HG03432 (cell line): ENCODE measurements around the gene IGF1R.
"Not testable (repeated sequence)": the region's sequence is repeated elsewhere in the genome, so short reads cannot be mapped to it uniquely, and the experiment has no call there.

Experiments used
- ATAC-seq: cut with Tn5 transposase; IDR thresholded peaks from one replicate; pipeline ENCODE4 v1.9.1; 2021; ENCODE audit warnings: mild to moderate bottlenecking, moderate library complexity; ENCODE audit not compliant: unreplicated experiment

The IGF1R gene

GRCh38 chr15:98953968-98954367 lies 305.6 kb downstream of the IGF1R start:
- ATAC-seq: no peak

DNA sequence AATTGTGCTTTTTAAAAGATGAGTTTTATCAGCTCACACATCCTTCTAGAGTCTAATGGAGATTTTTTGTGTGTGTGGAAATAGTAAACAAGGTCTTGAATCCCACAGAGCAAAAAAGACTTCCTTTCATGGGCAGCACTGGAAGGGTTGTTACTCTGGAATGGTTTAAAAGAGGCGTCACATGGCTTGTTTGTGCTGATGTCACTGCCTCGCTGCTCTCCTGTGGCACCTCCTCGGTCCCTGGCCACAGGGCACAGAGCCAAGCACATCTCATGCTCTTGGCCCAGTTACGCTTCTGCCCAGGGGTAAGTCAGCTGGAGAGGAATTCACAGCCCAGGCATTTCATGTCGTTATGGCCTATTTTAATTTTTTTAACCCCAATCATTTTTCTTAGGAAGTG lies 306.1 kb downstream of the IGF1R start:
- ATAC-seq: no peak

- ATAC-seq: no peak
These were observed 307.0 kb downstream of the IGF1R start for GRCh38 chr15:98955331-98955730.

GRCh38 chr15:98955961-98956723 lies 307.8 kb downstream of the IGF1R start:
- ATAC-seq: no peak

GRCh38 chr15:98956796-98957553 lies 308.6 kb downstream of the IGF1R start:
- no peak for ATAC-seq

GRCh38 chr15:98957655-98958054 lies 309.3 kb downstream of the IGF1R start:
- ATAC-seq: no peak

- ATAC-seq: no peak
These were observed 309.7 kb downstream of the IGF1R start for GRCh38 chr15:98958076-98958475.

- no peak for ATAC-seq
These were observed 310.7 kb downstream of the IGF1R start for GRCh38 chr15:98958918-98959639.

GRCh38 chr15:98959640-98960007 lies 311.3 kb downstream of the IGF1R start:
- no peak for ATAC-seq

DNA sequence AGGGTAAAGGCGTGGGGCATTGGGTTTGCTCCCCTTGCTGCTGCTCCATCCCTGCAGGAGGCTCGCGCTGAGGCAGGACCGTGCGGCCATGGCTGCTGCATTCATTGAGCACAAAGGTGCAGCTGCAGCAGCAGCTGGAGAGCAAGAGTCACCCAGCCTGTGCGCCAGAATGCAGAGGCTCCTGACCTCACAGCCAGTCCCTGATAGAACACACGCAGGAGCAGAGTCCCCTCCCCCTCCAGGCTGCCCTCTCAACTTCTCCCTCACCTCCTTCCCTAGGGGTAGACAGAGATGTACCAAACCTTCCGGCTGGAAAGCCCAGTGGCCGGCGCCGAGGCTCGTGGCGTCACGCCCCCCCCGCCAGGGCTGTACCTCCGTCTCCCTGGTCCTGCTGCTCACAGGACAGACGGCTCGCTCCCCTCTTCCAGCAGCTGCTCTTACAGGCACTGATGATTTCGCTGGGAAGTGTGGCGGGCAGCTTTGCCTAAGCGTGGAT lies 312.3 kb downstream of the IGF1R start:
- ATAC-seq: no peak

GRCh38 chr15:98963444-98963843 lies 315.1 kb downstream of the IGF1R start:
- no peak for ATAC-seq

DNA sequence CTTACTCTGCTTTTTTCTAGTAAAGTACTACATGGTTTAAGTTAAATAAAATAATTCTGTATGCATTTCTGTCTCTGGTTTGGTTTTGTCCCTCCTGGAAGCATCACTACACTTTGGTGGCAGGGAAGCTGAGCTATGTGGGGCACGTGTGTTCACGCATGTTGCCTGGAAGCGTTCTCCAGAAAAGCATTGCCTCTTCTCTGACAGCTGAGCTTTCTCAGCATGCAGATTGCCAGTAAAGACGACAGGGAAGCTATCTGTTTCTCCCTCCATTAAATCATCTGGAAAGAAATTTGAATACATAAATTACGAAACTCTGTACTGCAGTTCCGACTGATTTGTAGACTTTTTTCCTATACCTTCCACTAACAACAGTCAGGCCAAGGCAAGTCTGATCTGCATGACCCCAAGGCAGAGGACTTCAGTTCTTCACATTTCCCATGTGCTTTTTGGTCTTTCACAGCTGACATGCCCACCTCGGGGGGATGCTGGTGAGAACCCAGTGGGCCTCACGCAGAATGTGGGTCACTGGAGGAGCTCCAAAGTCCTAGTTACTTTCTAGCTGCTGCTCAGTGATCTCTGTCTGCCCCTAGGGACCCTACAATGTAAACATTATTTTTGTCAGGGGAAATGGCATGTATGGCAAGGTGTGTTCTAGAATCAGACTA lies 316.3 kb downstream of the IGF1R start:
- ATAC-seq: no peak

- ATAC-seq: not testable (repeated sequence)
These were observed 316.8 kb downstream of the IGF1R start for GRCh38 chr15:98965134-98965491.

- no peak for ATAC-seq
These were observed 317.3 kb downstream of the IGF1R start for GRCh38 chr15:98965597-98965996.

- ATAC-seq: no peak
These were observed 317.9 kb downstream of the IGF1R start for GRCh38 chr15:98966091-98966787.

DNA sequence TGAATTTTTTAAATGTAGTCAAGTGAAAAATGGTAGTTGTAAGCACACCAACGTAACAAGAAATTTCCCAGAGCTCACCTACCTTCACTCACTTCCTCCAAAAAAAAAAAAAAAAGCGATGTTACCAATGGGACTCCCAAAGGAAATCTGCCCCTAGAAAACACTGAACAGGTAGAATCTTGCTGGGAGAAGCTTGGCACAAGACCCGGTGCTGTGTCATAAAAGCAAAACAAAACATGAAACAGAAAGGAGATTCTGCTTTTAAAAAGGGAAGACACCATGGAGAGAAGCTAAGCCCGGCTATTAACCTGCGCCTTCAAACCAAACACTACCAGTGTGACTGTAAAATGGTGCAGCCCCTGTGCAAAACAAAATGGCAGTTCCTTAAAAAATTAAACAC lies 318.8 kb downstream of the IGF1R start:
- ATAC-seq: no peak

DNA sequence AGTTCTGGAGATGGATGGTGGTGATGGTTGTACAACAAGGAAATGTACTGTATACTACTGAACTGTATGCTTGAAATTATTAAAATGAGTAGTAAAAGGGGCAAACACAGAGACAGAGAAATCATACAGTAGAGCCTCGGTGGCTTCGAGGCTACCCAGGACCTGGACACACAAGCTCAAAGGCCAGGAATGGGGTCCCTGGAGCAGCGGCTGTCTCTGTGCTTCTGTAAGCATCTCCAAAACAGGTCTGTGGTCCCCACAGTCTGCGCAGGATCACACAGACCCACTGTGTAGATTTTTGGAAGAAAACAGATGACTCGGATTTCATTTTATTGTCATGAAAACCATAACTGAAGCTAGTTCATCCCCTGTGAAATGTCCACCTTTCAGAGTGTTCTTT lies 319.6 kb downstream of the IGF1R start:
- no peak for ATAC-seq

- no peak for ATAC-seq
These were observed 320.2 kb downstream of the IGF1R start for GRCh38 chr15:98968576-98968975.

DNA sequence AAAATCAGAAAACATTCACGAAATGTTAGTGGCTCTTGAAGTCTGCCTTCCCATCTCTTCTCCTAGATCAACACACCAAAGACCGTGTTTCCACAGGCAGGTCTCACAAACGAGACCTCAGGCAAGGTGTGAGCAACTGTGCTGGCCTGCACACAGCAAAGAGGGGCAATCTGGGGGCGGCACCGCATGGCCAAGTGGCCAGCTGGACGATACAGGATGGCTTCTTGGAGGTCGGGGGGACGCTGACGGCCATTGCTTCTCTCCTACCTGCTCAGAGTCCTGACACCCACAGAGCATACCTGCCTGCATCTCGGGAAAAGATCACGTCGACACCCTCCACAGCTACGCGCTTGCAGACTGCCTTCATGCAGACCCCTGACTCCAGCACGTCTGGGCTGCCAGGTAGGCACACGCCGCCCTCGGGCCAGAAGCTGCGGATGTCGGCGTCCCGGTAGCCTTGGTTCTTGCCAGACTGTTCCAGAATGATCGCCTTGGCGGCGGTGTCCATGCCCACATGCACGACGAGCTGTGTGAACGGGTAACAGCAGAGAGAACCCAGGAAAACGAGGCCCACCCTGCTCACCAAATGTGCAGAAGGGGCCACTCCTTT lies 320.9 kb downstream of the IGF1R start:
- no peak for ATAC-seq

DNA sequence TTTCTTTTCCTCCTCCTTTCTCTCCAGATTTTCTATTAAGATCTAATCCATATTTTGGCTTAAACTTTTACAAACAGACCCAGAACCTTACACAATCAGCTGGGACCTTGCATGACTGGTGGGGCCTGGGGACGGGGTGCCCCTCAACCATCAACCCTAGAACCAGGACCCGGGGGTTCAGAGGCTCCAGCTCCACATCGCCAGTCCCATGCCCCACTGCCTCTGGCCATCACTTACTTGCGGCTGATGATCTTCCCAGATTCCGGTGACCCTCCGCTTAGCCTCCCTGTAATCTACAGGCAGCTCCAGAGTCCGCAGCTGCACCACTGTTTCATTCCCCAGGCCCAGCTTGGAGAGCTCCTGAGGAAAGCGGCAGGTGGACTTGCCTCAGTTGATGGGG lies 322.5 kb downstream of the IGF1R start:
- no peak for ATAC-seq
